ENCODE measurements around the gene SPNS3. TPM values are rescaled to one million over a fixed set of nuclear protein-coding genes. Genes with fewer than 3 reads are reported as not detected.

SPNS3 gene
- total RNA-seq, 1 experiment from 2014 or later, result not detected

- in situ Hi-C loops (cut with HindIII; ENCODE audit: low pct_unique_long_range_greater_than_20kb, low sequenced_read_pairs), result no loop called here
- no peak for DNase-seq (ENCODE audit: low read depth, low spot score)
Measured at GRCh38 chr17:4511199-4511932, 77.6 kb downstream of the SPNS3 start.

- in situ Hi-C loops (cut with HindIII; ENCODE audit: low pct_unique_long_range_greater_than_20kb, low sequenced_read_pairs), result no loop called here
- no peak for DNase-seq (ENCODE audit: low read depth, low spot score)
Measured at GRCh38 chr17:4512156-4513112, 78.7 kb downstream of the SPNS3 start.

GRCh38 chr17:4513113-4514032, 79.6 kb downstream of the SPNS3 start:
- no peak for DNase-seq (ENCODE audit: low read depth, low spot score)
- in situ Hi-C loops (cut with HindIII; ENCODE audit: low pct_unique_long_range_greater_than_20kb, low sequenced_read_pairs), result no loop called here

- no peak for DNase-seq (ENCODE audit: low read depth, low spot score)
- in situ Hi-C loops (cut with HindIII; ENCODE audit: low pct_unique_long_range_greater_than_20kb, low sequenced_read_pairs), result no loop called here
Measured at GRCh38 chr17:4514206-4514605, 80.5 kb downstream of the SPNS3 start.

GRCh38 chr17:4514779-4515178, 81.0 kb downstream of the SPNS3 start:
- in situ Hi-C loops (cut with HindIII; ENCODE audit: low pct_unique_long_range_greater_than_20kb, low sequenced_read_pairs), result no loop called here

GRCh38 chr17:4515501-4515900, 81.8 kb downstream of the SPNS3 start:
- in situ Hi-C loops (cut with HindIII; ENCODE audit: low pct_unique_long_range_greater_than_20kb, low sequenced_read_pairs), result no loop called here
- DNase-seq (ENCODE audit: low read depth, low spot score), result no peak

More at GRCh38 chr17:4514779-4515178, 81.0 kb downstream of the SPNS3 start:
- no peak for DNase-seq (ENCODE audit: low read depth, low spot score)

- in situ Hi-C loops (cut with HindIII; ENCODE audit: low pct_unique_long_range_greater_than_20kb, low sequenced_read_pairs), result no loop called here
- DNase-seq (ENCODE audit: low read depth, low spot score), result no peak
Measured at GRCh38 chr17:4516735-4517134, 83.0 kb downstream of the SPNS3 start.

- no peak for DNase-seq (ENCODE audit: low read depth, low spot score)
- in situ Hi-C loops (cut with HindIII; ENCODE audit: low pct_unique_long_range_greater_than_20kb, low sequenced_read_pairs), result no loop called here
Measured at GRCh38 chr17:4518901-4519300, 85.2 kb downstream of the SPNS3 start.

- in situ Hi-C loops (cut with HindIII; ENCODE audit: low pct_unique_long_range_greater_than_20kb, low sequenced_read_pairs), result no loop called here
- no peak for DNase-seq (ENCODE audit: low read depth, low spot score)
Measured at GRCh38 chr17:4519361-4519788, 85.6 kb downstream of the SPNS3 start.

GRCh38 chr17:4520060-4520893, 86.5 kb downstream of the SPNS3 start:
- in situ Hi-C loops (cut with HindIII; ENCODE audit: low pct_unique_long_range_greater_than_20kb, low sequenced_read_pairs), result no loop called here
- DNase-seq (ENCODE audit: low read depth, low spot score), result no peak

- DNase-seq (ENCODE audit: low read depth, low spot score), result no peak
- in situ Hi-C loops (cut with HindIII; ENCODE audit: low pct_unique_long_range_greater_than_20kb, low sequenced_read_pairs), result no loop called here
Measured at GRCh38 chr17:4520894-4521600, 87.3 kb downstream of the SPNS3 start.

- in situ Hi-C loops (cut with HindIII; ENCODE audit: low pct_unique_long_range_greater_than_20kb, low sequenced_read_pairs), result no loop called here
- no peak for DNase-seq (ENCODE audit: low read depth, low spot score)
Measured at GRCh38 chr17:4522661-4523060, 88.9 kb downstream of the SPNS3 start.

- DNase-seq (ENCODE audit: low read depth, low spot score), result no peak
- in situ Hi-C loops (cut with HindIII; ENCODE audit: low pct_unique_long_range_greater_than_20kb, low sequenced_read_pairs), result no loop called here
Measured at GRCh38 chr17:4523946-4524345, 90.2 kb downstream of the SPNS3 start.

GRCh38 chr17:4525691-4526397, 92.1 kb downstream of the SPNS3 start:
- in situ Hi-C loops (cut with HindIII; ENCODE audit: low pct_unique_long_range_greater_than_20kb, low sequenced_read_pairs), result no loop called here
- DNase-seq (ENCODE audit: low read depth, low spot score), result no peak

GRCh38 chr17:4527134-4527533, 93.4 kb downstream of the SPNS3 start:
- in situ Hi-C loops (cut with HindIII; ENCODE audit: low pct_unique_long_range_greater_than_20kb, low sequenced_read_pairs), result no loop called here
- no peak for DNase-seq (ENCODE audit: low read depth, low spot score)
